LNCaP clone FGC (cell line): ENCODE results near the gene HHAT.

Experiments used
- DNase-seq: peaks from one replicate; pipeline ENCODE4 v3.0.0-alpha.2; 2011; ENCODE audit warnings: low read depth
- H3K4me3 ChIP-seq: 2 replicates; pipeline ENCODE4 v1.5.1; 2011; ENCODE audit warnings: mild to moderate bottlenecking, low read depth, low read length, control low read depth
- CTCF ChIP-seq: IDR thresholded peaks from 2 replicates; pipeline ENCODE4 v1.5.1; 2012; ENCODE audit warnings: mild to moderate bottlenecking; ENCODE audit not compliant: control insufficient read depth, insufficient read depth; ENCODE audit errors: extremely low read depth

The HHAT gene

GRCh38 chr1:210455840-210456603 is 127.3 kb downstream of the HHAT start:
- no peak overlapping the region for H3K4me3 ChIP-seq
- no peak for DNase-seq
- no peak for TF ChIP-seq CTCF

DNA sequence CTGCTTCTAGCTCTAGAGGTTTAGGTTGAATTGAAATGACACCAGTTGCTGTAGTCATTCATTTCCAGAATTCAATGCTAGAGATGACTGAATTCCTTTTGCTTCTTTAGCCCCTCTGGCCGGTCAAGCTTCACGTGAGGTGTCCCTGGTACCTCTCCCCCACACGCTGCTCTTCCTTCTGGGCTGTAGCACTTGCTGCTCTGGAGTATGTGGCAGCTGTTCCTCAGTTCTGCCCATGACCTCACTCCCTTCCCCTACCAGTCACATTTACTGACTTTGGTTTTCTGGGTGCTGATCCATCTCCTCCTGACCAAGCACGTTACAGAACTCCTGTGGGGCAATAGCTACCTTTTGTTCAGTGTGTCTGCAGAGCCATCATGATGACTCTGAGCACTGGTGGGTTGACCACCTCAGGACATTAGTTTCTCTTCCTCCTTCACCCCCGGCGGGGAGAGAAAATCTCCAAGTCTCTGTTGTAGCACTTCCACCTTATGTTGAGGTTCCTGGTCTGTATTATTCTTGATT is 128.1 kb downstream of the HHAT start:
- TF ChIP-seq CTCF, result no peak
- DNase-seq, result no peak
- no peak overlapping the region for H3K4me3 ChIP-seq

- no peak for TF ChIP-seq CTCF
- H3K4me3 ChIP-seq, result no peak overlapping the region
- DNase-seq, result no peak
These were observed 128.9 kb downstream of the HHAT start for GRCh38 chr1:210457568-210457967.

- DNase-seq, result peak; percentile 39
- TF ChIP-seq CTCF, result no peak
- H3K4me3 ChIP-seq, result no peak overlapping the region
These were observed 135.9 kb downstream of the HHAT start for GRCh38 chr1:210464519-210465039.

DNA sequence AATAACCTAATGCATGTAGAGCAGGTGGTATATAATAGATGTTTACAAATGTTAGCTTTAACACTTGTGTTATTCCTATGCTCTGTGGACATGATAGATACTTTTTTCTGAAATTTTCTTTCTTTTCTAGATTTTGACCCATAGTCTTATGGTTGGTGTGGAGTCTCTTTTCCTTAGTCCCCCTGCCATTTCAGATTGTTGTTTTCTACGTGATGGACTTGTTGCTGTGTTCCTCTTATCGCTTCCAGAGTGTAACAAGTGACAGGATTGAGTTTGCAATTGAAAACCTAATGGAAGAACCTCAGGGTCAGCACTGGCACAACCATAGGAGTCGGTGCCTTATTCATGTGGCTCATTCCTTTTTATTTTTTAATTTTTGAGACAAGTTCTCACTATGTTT is 136.4 kb downstream of the HHAT start:
- no peak for DNase-seq
- no peak for TF ChIP-seq CTCF
- no peak overlapping the region for H3K4me3 ChIP-seq

DNA sequence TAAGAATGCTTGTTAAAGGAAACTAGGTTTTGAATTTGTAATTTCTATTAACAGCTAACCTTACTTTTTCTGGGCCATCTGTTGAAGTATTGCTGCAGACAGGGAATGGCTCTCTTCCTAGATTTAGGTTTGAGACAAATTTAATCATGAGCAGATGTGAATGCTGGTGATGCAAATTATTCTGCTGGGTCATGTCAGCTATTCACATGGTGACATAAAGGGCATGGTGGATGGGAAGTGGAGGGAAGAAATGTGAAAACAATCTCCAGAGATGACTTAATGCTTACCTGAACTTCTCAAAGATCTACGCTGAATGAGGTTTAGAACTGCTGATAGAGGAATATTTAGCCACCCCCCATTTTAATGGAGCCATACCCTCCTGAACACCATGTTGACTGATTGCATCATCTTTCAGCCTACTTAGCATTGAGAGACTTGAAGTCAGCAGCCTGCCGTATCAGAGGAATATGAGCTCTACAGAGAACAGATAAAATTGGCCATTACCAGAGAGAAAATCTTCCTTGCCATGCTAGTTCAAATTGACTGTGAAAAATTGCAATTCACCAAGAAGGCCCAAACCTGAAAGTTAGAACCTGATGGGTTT is 138.8 kb downstream of the HHAT start:
- no peak overlapping the region for H3K4me3 ChIP-seq
- DNase-seq, result no peak

More for the DNA sequence above, 138.8 kb downstream of the HHAT start:
- no peak for TF ChIP-seq CTCF
